ENCODE results near the gene VPS18.

- TF ChIP-seq CTCF (conservative IDR thresholded peaks at IDR 0.05) (no peak), EZH2 (IDR thresholded peaks at IDR 0.05; ENCODE audit: low read depth) (no peak)
Observed at GRCh38 chr15:40921949-40922607, 27.8 kb downstream of the VPS18 start.

Measured in PC-9 (cell line).